Osteocyte (in vitro differentiated cells): ENCODE data around the gene TSPAN5. TPM values are rescaled to one million over a fixed set of nuclear protein-coding genes. Genes with fewer than 3 reads are reported as not detected.

Experiments used
- DNase-seq: peaks from one replicate; pipeline ENCODE4 v3.0.0; 2021; ENCODE audit warnings: mixed read lengths; ENCODE audit not compliant: unreplicated experiment; ENCODE audit errors: extremely low spot score
- H3K27ac Mint-ChIP-seq: one replicate; pipeline ENCODE4 v1.8.0; 2021; ENCODE audit warnings: mild to moderate bottlenecking, mixed read lengths; ENCODE audit not compliant: unreplicated experiment
- H3K27me3 Mint-ChIP-seq: one replicate; pipeline ENCODE4 v1.8.0; 2021; ENCODE audit warnings: mixed read lengths; ENCODE audit not compliant: unreplicated experiment
- H3K36me3 Mint-ChIP-seq: one replicate; pipeline ENCODE4 v1.8.0; 2021; ENCODE audit warnings: mixed read lengths; ENCODE audit not compliant: unreplicated experiment
- H3K4me1 Mint-ChIP-seq: one replicate; pipeline ENCODE4 v1.8.0; 2021; ENCODE audit warnings: mixed read lengths; ENCODE audit not compliant: unreplicated experiment
- H3K4me3 Mint-ChIP-seq: one replicate; pipeline ENCODE4 v1.8.0; 2021; ENCODE audit warnings: mild to moderate bottlenecking, moderate library complexity, mixed read lengths; ENCODE audit not compliant: unreplicated experiment
- H3K9me3 Mint-ChIP-seq: one replicate; pipeline ENCODE4 v1.8.0; 2021; ENCODE audit warnings: mixed read lengths; ENCODE audit not compliant: unreplicated experiment
- total RNA-seq: library from RNA; stranded (reverse); gene quantifications from 2 replicates; pipeline ENCODE4 v1.2.1, GENCODE V29; 2021
- TF ChIP-seq, protein P1 (sequence below): fragments of 200-600 bp; sonication (generic); IDR thresholded peaks from 2 replicates; pipeline ENCODE4 v1.5.0; 2021; ENCODE audit warnings: antibody characterized with exemption, mild to moderate bottlenecking, moderate library complexity

Gene TSPAN5
- total RNA-seq, 1 donor from 2014 or later: 64.2 TPM

DNA sequence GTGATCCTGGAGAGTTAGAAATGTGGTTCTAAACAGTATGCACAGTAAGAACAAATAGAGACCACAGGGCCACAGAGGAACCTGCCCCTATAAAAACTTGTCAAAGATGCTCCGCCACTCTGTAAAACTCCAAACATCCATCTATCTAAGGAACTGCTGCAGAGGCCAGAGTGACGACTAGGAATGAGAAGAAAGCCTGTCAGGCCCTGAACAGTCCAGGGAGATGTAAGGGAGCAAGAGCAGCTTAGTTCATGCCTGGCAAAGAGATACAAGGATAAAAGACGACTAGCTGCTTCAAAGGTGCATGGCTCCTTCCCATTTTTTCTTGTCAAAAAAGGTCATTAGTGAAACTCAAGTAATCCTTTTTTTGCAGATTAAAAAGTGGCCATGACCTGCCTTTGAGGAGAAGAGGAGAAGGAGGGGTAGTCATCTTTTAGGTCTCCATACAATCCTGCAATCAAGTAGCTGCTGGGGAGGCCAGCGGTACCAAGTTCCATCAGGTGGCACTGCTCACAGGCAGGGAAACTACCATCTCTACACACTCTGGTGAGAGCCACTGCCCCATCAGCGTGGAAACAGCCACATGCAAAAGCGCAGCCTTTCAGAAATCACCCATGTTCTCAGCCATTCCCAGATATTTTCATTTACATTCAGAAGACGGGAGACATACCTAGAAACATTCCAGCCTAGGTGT, 162.1 kb downstream of the TSPAN5 start:
- no peaks in the 10 kb centered on the region for H3K9me3 Mint-ChIP-seq
- H3K36me3 Mint-ChIP-seq: peaks cover 17% of the 10 kb centered on the region
- peaks cover 38% of the 10 kb centered on the region for H3K4me1 Mint-ChIP-seq
- no peak overlapping the region for H3K4me3 Mint-ChIP-seq
- TF ChIP-seq, protein P1, sequence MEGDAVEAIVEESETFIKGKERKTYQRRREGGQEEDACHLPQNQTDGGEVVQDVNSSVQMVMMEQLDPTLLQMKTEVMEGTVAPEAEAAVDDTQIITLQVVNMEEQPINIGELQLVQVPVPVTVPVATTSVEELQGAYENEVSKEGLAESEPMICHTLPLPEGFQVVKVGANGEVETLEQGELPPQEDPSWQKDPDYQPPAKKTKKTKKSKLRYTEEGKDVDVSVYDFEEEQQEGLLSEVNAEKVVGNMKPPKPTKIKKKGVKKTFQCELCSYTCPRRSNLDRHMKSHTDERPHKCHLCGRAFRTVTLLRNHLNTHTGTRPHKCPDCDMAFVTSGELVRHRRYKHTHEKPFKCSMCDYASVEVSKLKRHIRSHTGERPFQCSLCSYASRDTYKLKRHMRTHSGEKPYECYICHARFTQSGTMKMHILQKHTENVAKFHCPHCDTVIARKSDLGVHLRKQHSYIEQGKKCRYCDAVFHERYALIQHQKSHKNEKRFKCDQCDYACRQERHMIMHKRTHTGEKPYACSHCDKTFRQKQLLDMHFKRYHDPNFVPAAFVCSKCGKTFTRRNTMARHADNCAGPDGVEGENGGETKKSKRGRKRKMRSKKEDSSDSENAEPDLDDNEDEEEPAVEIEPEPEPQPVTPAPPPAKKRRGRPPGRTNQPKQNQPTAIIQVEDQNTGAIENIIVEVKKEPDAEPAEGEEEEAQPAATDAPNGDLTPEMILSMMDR: no peak
- H3K27me3 Mint-ChIP-seq: no peaks in the 10 kb centered on the region
- peak overlapping the region; percentile 69 for H3K27ac Mint-ChIP-seq
- no peak for DNase-seq

DNA sequence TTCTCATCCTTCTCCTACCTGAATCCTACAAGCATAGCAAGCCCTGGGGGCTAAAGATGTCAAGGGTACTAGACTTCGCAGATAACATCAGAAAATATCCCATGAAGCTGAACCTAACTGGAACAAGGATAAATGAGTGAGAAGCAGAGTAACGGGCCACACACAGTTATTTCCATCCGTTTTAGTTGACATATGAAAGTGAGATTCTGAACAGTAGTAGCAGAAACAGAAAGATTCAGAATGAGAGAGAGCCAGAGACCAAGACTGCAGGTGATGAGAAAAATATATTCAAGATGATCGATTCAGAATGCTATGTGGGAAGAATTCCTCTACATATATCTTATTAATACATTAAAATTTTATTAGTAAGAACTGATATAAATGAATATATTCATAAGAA, 165.1 kb downstream of the TSPAN5 start:
- peaks cover 42% of the 10 kb centered on the region for H3K4me1 Mint-ChIP-seq
- H3K9me3 Mint-ChIP-seq: no peaks in the 10 kb centered on the region
- TF ChIP-seq, protein P1: no peak
- no peaks in the 10 kb centered on the region for H3K27me3 Mint-ChIP-seq
- no peak overlapping the region for H3K27ac Mint-ChIP-seq
- H3K4me3 Mint-ChIP-seq: no peak overlapping the region
- no peak for DNase-seq
- peaks cover 17% of the 10 kb centered on the region for H3K36me3 Mint-ChIP-seq

DNA sequence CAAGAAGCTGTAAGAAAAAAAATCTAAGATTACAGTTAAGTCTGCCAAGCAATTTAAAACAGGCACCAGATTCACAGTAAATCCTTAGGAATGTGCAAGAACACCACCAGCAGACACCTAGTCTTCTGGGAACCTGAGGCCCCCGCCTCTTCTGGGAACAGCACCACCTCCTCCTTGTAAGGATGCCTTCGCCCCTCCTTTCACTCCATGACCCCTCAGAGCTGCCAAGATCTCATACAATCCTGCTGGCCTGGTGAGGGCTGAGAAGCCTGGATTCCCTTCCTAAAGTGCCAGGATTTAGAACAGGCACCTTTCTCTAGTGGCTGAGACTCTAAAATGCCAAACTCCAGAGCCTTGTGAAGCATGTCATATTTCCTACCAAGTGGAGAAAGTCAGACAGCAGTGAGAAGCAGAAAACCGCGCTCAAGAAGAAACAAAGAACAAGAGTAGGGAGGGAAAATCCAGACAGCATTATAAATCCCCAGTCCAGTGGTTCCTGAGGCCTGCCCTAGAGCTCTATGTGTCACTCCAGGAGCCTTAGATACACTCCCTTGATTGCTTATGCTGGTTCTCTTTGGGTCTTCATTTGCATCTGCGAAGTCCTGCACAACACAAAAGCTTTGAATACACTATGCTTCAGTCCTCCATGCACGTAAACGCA, 166.4 kb downstream of the TSPAN5 start:
- TF ChIP-seq, protein P1: no peak
- H3K4me1 Mint-ChIP-seq: peaks cover 42% of the 10 kb centered on the region
- no peak overlapping the region for H3K4me3 Mint-ChIP-seq
- H3K27ac Mint-ChIP-seq: peak overlapping the region; percentile 71
- no peak for DNase-seq
- no peaks in the 10 kb centered on the region for H3K9me3 Mint-ChIP-seq
- H3K36me3 Mint-ChIP-seq: peaks cover 11% of the 10 kb centered on the region
- H3K27me3 Mint-ChIP-seq: no peaks in the 10 kb centered on the region

DNA sequence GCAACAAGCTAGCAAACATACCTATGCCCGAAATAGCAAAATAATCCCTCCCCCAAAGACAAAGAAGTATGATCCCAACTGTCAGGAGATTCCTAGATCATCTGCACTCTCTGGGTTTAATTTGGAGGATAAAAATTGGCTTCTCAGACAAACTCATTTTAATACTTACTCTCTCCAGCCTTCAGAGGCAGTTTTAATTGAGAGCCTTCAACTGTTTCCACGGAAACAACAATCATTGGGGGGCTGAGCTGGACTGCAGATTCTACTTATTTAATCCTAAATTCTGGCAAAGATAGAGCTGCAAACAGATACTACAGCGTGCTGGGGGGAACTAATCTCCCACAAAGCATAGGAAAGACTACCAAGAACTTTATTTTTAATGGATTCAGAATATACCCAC, 168.2 kb downstream of the TSPAN5 start:
- Mint-ChIP-seq H3K4me3 (no peak overlapping the region), H3K36me3 (peaks cover 8% of the 10 kb centered on the region), H3K27ac (no peak overlapping the region), H3K4me1 (peaks cover 31% of the 10 kb centered on the region), H3K27me3 (no peaks in the 10 kb centered on the region), H3K9me3 (no peaks in the 10 kb centered on the region)
- TF ChIP-seq, protein P1: no peak
- DNase-seq: no peak

DNA sequence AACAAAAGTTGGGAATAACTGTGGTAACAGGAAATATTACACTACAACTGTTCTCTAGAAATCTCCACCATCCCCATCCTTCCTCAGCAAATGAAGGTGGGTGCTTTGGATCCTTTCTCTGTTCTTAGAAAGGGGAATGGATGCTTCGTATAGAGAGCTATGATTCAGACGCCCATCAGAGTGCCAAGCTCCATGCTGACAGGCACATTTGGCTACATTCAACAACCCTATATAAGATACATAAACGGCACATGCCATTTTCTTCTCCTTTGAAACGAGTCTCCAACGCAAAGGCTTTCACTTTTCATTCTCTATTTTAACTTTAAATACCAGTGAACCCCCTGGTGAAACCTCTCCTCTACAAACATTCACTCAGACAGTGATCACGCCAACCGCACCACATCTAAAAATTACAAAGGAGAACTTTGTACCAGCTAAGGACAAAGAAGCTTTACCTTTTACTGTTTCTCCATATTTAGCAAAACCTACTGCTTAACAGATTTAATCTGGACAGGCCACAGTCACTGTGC, 172.5 kb downstream of the TSPAN5 start:
- DNase-seq: no peak
- TF ChIP-seq, protein P1: no peak
- peaks cover 24% of the 10 kb centered on the region for H3K4me1 Mint-ChIP-seq
- peaks cover 16% of the 10 kb centered on the region for H3K36me3 Mint-ChIP-seq
- H3K9me3 Mint-ChIP-seq: no peaks in the 10 kb centered on the region
- H3K4me3 Mint-ChIP-seq: no peak overlapping the region
- H3K27me3 Mint-ChIP-seq: no peaks in the 10 kb centered on the region
- H3K27ac Mint-ChIP-seq: peak overlapping the region; percentile 7
